GM12873 (cell line): ENCODE measurements around the gene CTDP1.

Experiments
- TF ChIP-seq, protein P1 (sequence below): IDR thresholded peaks from 2 replicates; pipeline ENCODE4 v1.5.1; 2012; ENCODE audit warnings: low read depth, mild to moderate bottlenecking, moderate library complexity, low read length, control low read depth; ENCODE audit not compliant: insufficient read depth; ENCODE audit errors: missing control alignments

CTDP1 gene

GRCh38 chr18:79792988-79793355 lies 113.4 kb downstream of the CTDP1 start:
- TF ChIP-seq, protein P1, sequence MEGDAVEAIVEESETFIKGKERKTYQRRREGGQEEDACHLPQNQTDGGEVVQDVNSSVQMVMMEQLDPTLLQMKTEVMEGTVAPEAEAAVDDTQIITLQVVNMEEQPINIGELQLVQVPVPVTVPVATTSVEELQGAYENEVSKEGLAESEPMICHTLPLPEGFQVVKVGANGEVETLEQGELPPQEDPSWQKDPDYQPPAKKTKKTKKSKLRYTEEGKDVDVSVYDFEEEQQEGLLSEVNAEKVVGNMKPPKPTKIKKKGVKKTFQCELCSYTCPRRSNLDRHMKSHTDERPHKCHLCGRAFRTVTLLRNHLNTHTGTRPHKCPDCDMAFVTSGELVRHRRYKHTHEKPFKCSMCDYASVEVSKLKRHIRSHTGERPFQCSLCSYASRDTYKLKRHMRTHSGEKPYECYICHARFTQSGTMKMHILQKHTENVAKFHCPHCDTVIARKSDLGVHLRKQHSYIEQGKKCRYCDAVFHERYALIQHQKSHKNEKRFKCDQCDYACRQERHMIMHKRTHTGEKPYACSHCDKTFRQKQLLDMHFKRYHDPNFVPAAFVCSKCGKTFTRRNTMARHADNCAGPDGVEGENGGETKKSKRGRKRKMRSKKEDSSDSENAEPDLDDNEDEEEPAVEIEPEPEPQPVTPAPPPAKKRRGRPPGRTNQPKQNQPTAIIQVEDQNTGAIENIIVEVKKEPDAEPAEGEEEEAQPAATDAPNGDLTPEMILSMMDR = no peak

DNA sequence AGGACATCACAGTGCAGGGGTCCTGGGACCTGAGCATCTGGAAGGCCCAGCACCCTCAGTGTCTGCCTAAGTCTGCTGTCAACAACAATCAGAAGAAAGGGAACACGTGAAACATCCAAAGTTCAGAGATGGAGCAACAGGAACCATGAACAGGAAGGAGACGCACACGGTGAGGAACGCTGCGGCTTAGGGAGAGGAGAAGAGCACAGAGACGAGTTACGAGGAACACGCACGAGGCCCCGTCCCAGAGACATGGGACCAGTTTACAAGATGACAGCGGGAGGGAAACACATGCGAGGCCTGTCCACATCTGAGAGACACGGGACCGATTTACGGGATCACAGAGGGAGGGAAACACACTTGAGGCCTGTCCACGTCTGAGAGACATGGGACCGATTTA lies 115.2 kb downstream of the CTDP1 start:
- TF ChIP-seq, protein P1 = no peak

- TF ChIP-seq, protein P1 = no peak
Measured at GRCh38 chr18:79795446-79795845, 115.8 kb downstream of the CTDP1 start.

DNA sequence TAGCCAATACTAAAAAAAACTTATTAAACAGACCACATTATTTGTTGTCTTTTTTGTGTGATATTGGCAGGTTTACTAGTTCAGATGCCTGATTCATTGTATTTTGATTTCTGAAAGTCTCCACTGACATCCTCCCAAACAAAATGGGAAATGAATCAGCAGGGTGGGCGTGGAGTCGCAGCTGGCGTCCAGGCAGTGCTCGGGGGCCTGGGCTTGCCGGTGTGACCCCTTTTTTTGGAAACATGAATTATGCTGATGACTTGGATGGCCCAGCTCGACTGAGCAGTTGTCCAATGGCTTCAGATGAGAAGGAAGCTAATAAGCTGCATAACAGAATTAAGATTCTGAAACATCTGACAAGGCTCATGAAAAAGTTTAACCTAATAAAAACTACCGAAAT lies 116.4 kb downstream of the CTDP1 start:
- TF ChIP-seq, protein P1 = no peak

DNA sequence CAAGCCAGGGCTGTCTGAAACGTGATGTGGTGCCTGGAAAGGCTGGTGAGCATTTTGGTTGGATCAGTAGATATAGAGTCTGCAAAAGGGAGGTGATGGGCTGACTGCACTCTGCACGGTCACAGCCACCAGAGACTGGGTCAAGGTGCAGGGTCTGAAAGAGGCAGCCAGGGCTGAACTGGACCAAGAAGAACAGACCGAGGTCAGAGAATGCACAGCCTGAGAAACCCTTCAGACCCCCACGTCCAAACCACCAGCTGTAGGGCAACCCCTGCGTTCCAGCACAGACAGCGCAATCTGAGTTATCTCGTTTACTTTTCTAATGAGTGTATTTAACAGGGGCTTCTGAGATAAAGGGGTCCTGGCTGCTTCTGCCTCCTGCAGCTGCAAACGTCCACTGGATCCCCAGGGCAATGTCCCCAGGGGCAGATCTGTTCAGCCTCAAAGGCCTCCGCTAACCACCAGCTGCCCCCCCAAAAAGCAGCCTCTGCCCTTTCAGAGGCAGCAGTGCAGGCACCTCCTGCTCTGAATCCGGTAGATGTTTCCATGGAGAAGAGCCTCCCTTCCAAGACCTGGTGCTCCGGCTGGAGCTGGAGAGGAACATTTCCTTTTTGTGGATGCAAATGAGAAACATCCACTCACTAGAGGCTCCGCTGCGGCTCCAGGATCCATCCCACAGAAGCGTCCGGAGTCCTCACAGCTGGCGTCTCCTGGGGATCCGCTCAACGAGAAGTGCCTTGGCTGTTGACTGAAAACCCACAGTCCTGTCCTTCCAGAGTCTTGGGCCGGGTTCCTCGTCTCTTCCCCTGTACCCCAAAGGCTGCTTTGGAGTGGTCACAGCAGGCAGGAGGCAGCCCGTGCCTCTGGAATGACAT lies 117.2 kb downstream of the CTDP1 start:
- TF ChIP-seq, protein P1 = no peak

DNA sequence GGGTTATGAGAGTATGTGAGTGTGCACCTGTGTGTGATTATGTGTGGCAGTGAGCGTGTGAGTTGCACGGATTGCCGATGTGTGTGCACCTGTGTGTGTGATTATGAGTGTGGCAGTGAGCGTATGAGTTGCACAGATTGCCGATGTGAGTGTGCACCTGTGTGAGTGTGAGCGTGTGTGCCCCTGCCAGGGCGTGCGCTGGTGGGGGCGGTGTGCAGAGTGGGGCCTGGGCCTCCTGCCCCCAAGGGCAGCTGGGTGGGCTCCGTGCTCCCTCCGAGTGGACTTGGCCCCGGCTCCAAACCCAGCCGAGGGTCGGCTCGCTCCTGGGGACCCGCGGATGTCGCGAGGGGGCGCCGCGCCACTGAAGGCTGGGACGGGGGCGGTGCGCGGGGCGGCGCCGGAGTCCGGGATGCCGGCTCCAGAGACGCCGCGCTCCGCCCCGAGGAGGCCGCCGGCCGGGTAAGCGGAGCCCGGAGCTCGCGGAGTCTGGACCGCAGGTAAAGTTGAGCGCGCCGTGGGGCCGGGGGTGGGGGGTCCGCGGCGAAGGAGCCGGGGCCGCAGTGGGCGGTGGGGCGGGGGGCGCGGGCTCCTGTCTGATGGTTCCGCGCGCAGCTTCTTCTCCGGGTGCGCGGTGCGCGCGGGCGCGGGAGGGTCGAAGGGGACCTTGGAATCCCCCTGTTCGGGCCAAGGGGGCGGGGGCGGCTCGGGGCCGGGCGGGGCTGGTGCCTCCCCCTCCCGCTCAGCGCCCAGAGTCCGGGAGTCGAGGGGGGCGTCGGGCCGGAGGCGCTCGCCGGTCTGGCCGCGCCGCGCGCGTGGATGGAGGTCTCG lies 118.1 kb downstream of the CTDP1 start, which contains the start of gene KCNG2:
KCNG2 (plus strand) TSS at position 421 of the 828 bp plus-strand sequence. CDS start 65,730 bp downstream, outside the sequence.
- TF ChIP-seq, protein P1 = peak; percentile 35
